Measurements from ENCODE around the gene STAG1.
"Not testable (repeated sequence)": the region's sequence is repeated elsewhere in the genome, so short reads cannot be mapped to it uniquely, and the experiment has no call there.

The STAG1 gene

DNA sequence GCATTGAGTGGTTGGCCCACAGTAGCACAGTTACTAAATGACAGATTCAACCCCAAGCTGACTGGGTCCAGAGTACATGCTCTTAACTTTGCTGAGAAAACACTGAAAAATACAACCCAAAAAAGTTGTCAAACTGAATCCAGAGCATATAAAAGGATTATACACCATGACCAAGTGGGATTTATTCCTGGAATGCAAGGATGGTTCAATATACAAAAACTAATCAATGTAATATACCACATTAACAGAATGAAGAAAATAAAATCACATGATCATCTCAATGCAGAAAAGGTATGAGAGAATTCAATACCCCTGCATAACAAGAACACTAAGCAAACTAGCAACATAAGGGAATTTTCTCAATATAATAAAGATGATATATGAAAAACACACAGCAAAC lies 98.5 kb downstream of the STAG1 start:
- no peak overlapping the region for H3K4me3 ChIP-seq (ENCODE audit: low read depth, low read length)

DNA sequence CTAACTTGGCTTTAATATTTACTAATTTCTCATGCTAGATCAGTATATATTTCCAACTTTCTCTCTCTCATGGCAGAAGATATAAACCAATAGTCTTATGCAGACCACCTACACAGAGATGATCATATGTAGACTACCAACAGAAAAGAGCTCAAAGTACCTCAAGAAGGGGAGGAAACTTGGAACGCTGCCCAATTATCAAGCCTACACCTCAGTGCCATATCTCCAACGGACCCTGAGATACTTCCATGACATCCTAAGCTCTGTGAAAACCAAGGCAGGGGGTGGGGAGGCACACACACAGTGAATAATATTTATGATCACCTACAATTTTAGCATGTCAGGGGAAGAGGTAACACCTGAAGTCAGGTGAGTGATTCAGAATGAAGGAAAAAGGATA lies 100.6 kb downstream of the STAG1 start:
- no peak overlapping the region for H3K4me3 ChIP-seq (ENCODE audit: low read depth, low read length)

DNA sequence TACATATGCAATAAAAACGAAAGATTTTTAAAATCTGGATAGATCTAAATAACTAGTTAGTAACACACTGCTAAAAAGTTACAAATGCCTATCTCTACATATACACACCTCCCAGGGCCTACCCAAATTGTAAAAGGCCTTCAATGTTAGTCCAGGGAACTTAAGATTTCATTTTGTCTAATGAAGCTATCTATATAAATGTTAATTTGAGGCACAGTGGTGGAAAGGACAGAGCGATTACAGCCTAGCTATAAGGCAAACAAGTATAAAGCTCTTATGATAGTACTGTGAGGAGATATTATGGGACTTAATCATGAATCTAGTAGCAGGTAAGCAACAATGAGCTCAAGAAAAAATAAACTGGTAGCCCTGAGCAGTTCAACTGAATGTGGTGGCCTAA lies 101.7 kb downstream of the STAG1 start:
- no peak overlapping the region for H3K4me3 ChIP-seq (ENCODE audit: low read depth, low read length)

DNA sequence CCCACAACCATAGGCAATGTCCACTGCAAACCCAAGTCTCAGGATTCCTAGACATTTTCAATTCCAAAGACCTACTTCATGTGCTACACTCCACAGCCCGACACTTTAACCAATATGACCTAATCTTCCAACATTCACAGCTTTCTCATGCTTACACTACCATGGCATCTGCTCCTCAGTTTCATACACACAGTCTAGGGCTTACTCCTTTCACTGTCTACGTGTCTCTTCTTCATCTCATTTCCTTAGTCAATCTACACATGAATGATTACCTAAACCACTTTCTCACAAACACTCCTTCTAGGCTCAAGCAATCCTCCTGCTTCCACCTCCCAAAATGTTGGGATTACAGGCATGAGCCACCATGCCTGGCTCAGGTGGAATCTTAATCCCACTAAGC lies 106.3 kb downstream of the STAG1 start:
- no peak overlapping the region for H3K4me3 ChIP-seq (ENCODE audit: low read depth, low read length)

DNA sequence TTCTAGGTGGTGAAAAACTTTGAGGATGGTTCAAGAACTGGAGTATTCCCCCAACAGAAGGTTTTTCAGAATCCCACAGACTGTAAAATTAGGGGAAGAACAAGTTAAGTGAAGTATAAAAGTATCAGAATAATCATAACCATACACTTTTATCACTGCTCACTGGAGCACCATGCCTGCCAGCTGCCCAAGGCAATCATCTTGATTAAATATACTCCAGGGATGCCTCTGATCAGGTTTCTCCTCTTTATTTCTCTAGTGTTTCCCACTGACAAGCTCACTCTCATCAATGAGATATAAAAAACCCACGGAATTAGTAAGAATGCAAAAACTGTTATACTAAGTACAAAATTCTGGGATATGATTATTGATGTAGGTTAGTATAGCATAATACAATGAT lies 108.0 kb downstream of the STAG1 start:
- H3K4me3 ChIP-seq (ENCODE audit: low read depth, low read length): no peak overlapping the region

DNA sequence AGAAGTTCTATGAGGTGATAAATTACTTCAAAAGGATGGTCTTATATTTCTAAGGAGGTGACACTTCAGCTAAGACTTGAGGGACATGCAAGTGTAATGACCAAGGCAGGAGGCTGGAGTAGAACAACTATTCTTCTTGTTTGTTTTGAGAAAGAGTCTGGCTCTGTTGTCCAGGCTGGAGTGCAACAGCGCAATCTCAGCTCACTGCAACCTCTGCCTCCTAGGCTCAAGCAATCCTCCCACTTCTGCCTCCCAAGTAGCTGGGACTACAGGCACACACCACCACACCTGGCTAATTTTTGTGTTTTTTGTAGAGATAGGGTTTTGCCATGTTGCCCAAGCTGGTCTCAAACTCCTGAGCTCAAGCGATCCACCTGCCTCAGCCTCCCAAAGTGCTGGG lies 108.8 kb downstream of the STAG1 start:
- H3K4me3 ChIP-seq (ENCODE audit: low read depth, low read length): not testable (repeated sequence)

DNA sequence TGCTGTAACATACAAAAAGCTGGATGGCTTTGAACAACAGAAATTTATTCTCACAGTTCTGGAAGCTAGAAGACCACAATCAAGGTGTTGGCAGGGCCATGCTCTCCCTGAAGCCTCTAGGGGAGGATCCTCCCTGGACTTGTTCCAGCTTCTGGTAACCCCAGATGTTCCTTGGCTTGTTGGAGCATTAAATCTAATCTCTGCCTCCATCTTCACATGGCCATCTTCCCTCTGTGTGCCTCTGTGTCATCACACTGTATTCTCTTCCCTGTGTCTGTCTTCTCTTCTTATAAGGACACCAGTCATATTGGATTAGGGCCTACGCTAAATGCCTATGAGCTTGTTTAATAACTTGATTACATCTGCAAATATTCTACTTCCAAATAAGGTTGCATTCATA lies 109.5 kb downstream of the STAG1 start:
- no peak overlapping the region for H3K4me3 ChIP-seq (ENCODE audit: low read depth, low read length)

DNA sequence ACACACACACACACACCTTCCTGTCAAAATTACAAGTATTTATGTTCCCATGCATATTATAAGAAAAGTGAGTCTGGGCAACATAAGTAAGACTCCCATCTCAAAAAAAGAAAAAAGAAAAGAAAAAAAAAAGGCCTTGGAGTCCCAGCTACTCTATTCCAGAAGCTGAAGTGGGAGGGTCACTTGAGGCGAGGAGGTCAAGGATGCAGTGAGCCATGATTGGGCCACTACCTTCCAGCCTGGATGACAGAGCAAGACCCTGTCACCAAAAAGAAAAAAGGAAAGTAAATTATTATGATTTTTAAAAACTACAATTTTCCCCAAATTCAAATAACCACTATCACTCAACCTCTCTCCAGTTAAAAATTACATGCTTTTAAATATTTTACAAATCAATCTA lies 113.1 kb downstream of the STAG1 start:
- H3K4me3 ChIP-seq (ENCODE audit: low read depth, low read length): no peak overlapping the region

DNA sequence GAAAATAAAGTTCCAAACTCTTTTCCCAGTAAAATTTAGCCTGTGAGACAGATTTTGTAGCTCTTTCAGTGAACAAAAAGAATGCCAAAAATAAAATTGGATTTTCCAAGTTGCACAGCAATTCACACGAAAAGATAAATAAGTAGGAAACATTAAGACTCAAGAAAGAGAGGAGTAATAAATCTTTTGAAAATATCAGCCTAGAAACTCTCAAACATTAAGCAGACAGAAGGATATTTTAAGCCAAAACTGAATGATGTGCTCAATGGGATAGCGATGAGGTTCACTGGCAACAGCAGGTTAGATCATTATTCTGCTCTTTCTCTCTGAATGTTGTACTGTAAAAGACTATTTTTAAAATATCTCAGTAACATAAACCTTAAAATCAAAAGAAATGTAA lies 115.0 kb downstream of the STAG1 start:
- no peak overlapping the region for H3K4me3 ChIP-seq (ENCODE audit: low read depth, low read length)

DNA sequence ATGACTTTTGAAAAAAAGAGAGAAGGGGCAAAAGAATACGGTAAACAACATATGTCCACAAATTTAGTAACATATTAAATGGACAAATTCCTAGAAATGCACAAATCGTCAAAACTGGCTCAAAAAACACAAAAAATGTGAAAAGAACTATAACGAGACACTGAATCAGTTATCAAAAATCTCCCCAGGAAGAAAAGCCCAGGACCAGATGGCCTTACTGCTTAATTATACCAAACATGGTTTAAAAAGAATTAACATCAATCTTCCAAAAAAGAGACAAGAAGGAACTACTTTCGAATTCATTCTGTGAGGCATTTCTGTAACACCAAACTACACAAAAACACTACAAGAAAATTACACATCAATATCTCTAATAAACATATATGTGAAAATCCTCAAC lies 117.4 kb downstream of the STAG1 start:
- no peak overlapping the region for H3K4me3 ChIP-seq (ENCODE audit: low read depth, low read length)

DNA sequence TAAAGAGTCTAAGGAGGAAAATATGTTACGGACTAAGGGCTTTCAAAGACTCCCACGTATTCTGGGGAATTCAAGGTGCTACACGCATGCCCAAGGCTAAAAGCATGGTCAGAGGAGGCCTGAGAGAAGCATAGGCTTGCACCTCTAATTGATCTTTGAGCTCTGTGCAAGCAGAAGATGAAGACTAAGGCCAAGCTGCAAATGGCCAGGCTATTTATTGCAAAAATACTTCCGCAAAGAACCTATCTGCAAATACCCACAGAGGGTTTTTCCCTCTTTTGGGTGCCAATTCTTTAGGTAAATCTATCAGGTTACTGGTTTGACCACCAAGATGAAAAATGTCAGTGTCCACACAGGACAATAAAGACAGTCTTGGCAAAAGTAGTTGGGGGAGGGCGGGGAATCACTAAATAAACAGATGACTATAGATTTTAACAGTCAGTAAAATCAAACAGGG lies 119.5 kb downstream of the STAG1 start:
- H3K4me3 ChIP-seq (ENCODE audit: low read depth, low read length): no peak overlapping the region

DNA sequence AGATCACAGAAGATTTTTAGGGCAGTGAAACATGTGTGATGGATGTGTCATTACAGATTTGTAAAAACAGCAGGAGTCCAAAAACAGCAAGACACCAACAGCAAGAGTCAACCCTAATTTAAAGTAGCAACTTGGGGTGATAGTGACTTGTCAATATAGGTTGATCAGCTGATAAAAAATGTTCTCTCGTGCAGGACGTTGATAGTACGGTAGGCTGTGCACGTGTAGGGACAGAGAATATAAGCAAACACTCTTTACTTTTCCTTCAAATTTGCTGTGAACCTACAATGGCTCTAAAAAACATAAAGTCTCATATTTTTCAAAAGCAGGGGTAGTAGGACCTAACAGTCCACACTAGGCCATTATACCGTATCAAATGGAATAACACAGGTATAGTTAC lies 120.8 kb downstream of the STAG1 start:
- H3K4me3 ChIP-seq (ENCODE audit: low read depth, low read length): no peak overlapping the region

DNA sequence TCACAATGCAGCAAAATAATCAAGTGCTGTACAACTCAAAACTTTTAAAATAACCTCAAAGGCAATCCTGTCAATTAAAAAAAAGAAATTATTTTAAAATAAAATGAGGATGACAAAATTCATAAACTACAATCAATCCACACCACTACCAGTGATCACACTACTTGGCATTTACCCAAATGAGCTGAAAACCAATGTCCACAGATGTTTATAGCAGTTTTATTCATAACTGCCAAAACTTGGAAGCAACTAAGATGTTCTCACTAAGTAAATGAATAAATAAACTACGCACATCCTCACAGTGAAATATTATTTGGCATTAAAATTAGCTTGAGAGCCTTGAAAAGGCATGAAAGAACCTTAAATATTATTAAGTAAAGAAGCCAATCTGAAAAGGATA lies 121.3 kb downstream of the STAG1 start:
- no peak overlapping the region for H3K4me3 ChIP-seq (ENCODE audit: low read depth, low read length)

DNA sequence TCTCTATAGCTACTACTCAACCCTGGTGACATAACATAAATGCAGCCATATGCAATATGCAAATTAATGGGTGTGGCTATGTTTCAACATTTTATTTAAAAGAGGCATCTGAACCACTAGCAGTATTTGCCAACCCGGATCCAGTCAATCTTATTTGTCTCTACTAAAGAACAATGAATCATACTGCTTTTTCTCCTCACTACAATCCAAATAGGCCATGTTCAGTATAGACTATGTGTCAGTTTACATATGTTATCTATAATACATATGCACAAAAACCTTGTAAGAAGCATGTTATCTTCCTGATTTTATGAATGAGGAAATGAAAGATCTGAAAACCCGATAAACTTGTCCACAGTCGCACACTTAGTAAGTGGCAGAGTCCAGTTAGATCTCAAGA lies 125.7 kb downstream of the STAG1 start:
- no peak overlapping the region for H3K4me3 ChIP-seq (ENCODE audit: low read depth, low read length)

DNA sequence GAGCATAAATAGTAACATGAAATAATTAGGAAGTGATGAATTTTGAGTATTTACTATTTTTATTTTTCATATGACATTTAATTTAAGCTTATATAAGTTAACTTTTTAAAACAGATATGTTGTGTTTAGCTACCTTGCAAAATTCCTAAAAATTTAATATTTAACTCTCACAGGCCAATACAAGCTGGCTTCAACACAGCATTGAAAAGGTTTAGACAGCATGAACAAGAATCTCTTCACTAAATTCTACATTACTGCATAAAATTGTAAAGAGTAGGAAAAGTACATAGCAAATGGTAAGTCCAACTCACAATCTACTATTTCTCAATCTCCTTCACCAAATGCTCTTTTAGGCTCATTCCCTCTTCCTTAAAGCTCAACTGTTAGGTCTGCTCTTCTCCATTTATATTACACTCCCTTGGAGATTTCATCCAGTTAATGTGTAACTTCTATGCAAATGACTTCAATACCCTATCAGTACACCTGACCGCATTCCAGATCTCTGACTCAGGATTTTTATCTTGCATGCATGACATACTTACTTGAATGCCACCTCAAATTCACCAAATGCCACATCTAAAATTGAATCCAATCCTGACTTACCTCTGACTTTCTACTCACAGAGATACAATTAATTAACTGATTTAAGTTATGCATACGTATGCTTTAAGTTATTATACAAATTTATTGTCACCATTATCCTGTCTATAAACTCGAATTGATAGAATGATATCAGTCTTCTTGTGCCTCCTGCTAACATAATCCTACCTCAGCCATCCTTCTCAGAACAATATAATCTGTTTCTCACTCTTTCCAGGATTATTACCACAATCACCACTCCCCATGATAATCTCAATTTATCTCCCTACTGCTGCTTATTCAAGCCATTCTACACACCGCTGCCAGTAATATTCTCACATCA lies 127.0 kb downstream of the STAG1 start:
- H3K4me3 ChIP-seq (ENCODE audit: low read depth, low read length): no peak overlapping the region

DNA sequence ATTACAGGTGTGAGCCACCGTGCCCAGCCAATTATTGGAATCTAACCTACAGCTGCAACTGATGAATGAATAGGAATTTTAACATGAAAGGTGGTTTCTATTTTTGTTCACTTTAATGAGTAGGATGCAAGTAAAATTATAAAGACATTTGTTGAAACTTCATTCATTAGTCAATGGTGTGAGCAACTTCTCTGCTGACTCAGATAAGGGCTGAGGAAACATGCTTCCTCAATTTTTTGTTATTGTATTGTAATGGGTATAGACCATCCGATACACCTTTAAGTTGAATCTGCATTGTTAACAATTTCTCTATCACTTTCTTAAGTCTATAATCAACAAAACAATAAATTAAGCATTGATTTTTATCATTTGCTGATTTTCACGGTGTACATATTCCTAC lies 127.8 kb downstream of the STAG1 start:
- H3K4me3 ChIP-seq (ENCODE audit: low read depth, low read length): no peak overlapping the region

DNA sequence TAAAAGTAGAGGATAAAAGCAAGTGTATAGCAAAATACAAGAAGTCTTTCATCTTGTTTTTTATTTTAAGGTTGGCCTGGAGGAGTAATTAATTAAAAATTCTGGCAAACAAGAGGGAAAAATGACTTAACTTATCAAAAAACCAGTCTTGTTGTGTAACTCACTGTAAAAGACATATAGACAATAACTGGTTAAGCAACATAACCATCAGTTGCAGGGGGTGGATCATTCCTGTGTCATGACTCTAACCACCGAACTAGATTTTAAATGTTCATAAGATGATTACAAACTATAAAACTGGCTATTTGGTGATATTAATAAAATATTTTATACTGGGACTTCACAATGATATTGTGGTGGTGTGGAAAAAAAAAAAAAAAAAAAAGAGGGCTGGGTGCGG lies 130.6 kb downstream of the STAG1 start:
- no peak overlapping the region for H3K4me3 ChIP-seq (ENCODE audit: low read depth, low read length)

DNA sequence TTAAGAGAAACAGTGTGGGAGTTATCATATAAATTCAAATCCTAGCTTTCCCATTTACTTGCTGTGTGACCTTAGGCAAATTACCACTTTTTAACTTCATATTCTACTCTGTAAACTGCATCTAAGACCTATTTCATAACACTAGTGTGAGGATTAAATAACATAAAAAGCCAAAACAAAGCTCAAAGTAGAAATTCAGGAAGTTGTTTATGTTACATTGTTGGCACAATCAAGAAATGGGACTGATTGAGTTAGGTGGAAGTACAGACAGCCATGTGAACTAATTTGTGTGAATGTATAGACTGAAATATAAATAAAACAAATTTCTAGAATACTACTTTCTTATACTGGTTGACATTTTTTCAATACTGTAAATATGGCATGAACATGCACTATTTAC lies 131.7 kb downstream of the STAG1 start:
- H3K4me3 ChIP-seq (ENCODE audit: low read depth, low read length): no peak overlapping the region

DNA sequence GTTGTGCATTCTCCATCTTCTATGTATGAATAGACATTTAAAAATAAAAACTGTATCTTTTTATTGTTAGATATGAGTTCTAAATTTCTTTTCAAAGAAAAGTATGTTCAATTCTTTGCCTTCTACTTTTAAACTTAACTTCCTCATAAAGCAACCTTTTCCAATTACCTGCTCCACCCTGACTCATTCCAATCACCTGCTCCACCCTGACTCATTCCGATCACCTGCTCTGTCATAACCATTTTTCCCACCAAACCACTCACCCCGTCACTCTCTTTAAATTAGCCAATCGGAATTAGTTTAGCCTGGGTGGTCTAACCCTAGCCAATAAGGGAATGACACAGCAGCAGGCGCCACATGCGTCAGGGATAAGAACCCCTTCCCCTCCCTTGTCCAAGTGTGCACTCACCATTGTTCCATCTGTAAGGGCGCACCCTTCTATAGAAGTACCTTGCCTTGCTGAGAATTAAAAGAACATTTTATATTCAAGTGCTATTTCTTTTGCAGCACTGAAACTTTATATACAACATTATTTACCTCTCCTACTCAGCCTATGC lies 134.1 kb downstream of the STAG1 start:
- not testable (repeated sequence) for H3K4me3 ChIP-seq (ENCODE audit: low read depth, low read length)

DNA sequence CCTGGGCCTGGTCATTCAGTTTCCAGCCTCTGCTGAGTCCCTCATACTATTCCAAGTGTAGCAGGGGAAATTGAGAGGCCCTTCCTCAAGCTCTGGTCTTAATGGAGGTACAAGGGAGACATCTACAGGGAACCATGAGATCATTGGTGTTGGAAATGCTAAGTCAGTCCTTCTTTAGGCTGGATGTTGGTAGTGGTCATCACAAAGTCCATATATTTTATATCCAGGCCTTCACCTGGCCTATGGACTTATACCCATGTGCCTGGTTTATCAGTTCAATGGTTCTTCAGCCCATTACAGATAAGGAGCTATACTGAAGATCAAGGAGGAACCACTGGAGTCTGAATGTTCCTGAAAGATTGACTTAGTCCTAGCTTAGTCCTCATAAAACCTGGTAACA lies 135.0 kb downstream of the STAG1 start:
- H3K4me3 ChIP-seq (ENCODE audit: low read depth, low read length): no peak overlapping the region

DNA sequence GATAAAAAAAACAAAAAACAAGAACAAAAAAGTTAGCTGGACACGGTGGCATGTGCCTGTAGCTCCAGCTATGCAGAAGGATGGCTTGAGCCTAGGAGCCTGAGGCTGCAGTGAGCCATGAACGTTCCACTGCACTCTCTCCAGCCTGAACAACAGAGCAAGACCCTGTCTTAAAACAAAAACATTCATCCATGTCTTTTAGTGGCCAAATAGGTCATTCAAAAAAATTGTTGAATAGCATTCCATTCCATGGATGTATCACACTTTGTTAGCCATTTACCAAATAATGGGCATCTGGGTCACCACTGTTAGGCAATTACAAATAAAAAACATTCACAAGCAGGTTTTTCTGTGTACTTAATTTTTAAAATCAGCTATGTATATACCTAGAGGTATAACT lies 139.7 kb downstream of the STAG1 start:
- H3K4me3 ChIP-seq (ENCODE audit: low read depth, low read length): no peak overlapping the region

DNA sequence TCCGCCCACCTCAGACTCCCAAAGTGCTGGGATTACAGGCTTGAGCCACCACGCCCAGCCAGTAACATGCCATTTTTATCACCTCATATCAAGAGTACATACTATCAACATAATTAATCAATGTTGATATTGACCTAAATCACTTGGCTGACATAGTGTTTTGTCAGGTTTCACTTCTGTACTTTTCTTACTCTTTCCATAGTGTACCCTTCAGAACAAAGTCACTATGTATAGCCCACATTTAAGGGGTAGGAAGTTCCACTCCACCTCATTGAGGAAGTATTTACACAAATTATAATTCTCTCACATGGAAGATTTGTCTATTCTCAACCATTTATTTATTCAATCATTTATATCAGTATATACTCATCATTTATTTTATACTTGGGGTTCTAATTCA lies 145.2 kb downstream of the STAG1 start:
- no peak overlapping the region for H3K4me3 ChIP-seq (ENCODE audit: low read depth, low read length)

DNA sequence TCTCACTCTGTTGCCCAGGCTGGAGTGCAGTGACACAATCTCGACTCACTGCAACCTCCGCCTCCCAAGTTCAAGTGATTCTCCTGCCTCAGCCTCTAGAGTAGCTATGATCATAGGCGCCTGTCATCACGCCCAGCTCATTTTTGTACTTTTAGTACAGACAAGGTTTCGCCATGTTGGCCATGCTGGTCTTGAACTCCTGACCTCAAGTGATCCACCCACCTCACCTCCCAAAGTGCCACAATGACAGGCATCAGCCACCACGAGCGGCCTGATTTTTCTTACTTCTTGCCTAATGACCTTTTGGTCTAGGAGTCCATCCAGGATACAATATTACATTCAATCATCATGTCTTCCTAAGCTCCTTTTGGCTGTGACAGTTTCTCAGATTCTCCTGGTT lies 146.0 kb downstream of the STAG1 start:
- not testable (repeated sequence) for H3K4me3 ChIP-seq (ENCODE audit: low read depth, low read length)
